ENCODE data around the gene ARHGEF38.
A peak's percentile ranks its signal among the peaks of the same experiment; 100 is the strongest.

ARHGEF38 gene

DNA sequence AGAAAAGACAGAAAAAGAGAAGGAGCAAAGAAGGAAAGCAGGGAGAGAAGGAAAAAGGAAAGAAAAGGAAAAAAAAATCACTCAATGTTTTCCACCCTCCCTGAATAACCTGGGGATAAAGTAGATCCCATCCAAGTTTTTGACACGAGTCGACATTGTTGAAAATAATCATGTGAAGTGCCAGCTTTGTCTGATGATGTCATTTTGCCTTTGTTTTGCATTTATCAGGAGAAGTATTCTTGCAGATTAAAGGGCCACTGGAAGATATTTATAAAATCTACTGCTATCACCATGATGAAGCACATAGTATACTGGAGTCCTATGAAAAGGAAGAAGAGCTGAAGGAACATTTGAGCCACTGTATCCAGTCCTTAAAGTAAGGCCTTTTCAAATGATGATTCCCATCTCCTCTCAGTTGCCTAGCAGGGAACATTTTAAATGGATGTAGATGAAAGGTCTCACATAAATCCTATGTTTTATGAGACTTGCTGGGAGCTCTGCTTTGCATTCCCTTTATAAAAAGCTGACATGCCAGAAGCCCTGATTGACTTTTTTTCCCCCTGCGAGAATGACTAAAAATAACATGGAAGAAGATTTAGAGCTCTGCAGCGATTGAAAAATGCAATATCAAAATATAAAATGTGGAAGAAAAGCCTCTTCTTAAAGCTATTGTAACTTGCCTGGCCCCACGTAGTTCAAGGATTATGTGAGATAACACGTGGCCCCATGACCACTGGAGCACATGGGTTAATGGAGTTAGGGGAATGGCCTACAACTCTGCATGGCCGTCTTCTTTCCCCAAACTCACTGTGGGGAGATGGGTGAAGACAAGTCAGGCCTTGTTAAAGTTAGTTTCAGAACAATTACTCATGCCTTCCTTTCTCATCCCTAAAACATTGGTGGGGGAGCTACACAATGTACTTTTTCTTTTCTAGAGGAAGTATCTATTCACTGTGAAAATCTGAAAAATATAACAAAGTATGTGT, 78.5 kb downstream of the ARHGEF38 start:
- ChIA-PET CTCF (interaction anchor here (1.0 kb wide), 1 partner anchor 158 kb away, joined by 3 read pairs; the partner anchor contains the start of gene PPA2), POLR2A (no interaction called here)
- H3K4me1 ChIP-seq (ENCODE audit: control insufficient read depth, insufficient read depth, low read length): peaks cover 13% of the 10 kb centered on the region

More for the DNA sequence above, 78.5 kb downstream of the ARHGEF38 start:
- Histone ChIP-seq H3K36me3 (ENCODE audit: control insufficient read depth in 2 of 2, insufficient read depth in 1 of 2, low read length in 2 of 2) (no peaks in the 10 kb centered on the region), H3K27ac (ENCODE audit: extremely low read depth, low read depth, low read length) (no peak overlapping the region), H3K4me3 (ENCODE audit: low read depth, low read length) (no peak overlapping the region), H3K9me3 (ENCODE audit: control insufficient read depth, insufficient read depth, low read depth, low read length) (no peaks in the 10 kb centered on the region)
- no peak for TF ChIP-seq ZNF266 (tag by site-specific recombination; IDR thresholded peaks at IDR 0.05; ENCODE audit: low read depth)
- TF ChIP-seq, protein P1, sequence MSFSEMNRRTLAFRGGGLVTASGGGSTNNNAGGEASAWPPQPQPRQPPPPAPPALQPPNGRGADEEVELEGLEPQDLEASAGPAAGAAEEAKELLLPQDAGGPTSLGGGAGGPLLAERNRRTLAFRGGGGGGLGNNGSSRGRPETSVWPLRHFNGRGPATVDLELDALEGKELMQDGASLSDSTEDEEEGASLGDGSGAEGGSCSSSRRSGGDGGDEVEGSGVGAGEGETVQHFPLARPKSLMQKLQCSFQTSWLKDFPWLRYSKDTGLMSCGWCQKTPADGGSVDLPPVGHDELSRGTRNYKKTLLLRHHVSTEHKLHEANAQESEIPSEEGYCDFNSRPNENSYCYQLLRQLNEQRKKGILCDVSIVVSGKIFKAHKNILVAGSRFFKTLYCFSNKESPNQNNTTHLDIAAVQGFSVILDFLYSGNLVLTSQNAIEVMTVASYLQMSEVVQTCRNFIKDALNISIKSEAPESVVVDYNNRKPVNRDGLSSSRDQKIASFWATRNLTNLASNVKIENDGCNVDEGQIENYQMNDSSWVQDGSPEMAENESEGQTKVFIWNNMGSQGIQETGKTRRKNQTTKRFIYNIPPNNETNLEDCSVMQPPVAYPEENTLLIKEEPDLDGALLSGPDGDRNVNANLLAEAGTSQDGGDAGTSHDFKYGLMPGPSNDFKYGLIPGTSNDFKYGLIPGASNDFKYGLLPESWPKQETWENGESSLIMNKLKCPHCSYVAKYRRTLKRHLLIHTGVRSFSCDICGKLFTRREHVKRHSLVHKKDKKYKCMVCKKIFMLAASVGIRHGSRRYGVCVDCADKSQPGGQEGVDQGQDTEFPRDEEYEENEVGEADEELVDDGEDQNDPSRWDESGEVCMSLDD (tag by site-specific recombination; IDR thresholded peaks at IDR 0.05): no peak
- TF ChIP-seq, protein P2, sequence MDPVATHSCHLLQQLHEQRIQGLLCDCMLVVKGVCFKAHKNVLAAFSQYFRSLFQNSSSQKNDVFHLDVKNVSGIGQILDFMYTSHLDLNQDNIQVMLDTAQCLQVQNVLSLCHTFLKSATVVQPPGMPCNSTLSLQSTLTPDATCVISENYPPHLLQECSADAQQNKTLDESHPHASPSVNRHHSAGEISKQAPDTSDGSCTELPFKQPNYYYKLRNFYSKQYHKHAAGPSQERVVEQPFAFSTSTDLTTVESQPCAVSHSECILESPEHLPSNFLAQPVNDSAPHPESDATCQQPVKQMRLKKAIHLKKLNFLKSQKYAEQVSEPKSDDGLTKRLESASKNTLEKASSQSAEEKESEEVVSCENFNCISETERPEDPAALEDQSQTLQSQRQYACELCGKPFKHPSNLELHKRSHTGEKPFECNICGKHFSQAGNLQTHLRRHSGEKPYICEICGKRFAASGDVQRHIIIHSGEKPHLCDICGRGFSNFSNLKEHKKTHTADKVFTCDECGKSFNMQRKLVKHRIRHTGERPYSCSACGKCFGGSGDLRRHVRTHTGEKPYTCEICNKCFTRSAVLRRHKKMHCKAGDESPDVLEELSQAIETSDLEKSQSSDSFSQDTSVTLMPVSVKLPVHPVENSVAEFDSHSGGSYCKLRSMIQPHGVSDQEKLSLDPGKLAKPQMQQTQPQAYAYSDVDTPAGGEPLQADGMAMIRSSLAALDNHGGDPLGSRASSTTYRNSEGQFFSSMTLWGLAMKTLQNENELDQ (tag by site-specific recombination; IDR thresholded peaks at IDR 0.05; ENCODE audit: low read depth): no peak
- TF ChIP-seq, protein P3, sequence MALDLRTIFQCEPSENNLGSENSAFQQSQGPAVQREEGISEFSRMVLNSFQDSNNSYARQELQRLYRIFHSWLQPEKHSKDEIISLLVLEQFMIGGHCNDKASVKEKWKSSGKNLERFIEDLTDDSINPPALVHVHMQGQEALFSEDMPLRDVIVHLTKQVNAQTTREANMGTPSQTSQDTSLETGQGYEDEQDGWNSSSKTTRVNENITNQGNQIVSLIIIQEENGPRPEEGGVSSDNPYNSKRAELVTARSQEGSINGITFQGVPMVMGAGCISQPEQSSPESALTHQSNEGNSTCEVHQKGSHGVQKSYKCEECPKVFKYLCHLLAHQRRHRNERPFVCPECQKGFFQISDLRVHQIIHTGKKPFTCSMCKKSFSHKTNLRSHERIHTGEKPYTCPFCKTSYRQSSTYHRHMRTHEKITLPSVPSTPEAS (tag by site-specific recombination; IDR thresholded peaks at IDR 0.05): no peak
- TF ChIP-seq ZNF155 (tag by site-specific recombination; IDR thresholded peaks at IDR 0.05): no peak
- TF ChIP-seq, protein P4, sequence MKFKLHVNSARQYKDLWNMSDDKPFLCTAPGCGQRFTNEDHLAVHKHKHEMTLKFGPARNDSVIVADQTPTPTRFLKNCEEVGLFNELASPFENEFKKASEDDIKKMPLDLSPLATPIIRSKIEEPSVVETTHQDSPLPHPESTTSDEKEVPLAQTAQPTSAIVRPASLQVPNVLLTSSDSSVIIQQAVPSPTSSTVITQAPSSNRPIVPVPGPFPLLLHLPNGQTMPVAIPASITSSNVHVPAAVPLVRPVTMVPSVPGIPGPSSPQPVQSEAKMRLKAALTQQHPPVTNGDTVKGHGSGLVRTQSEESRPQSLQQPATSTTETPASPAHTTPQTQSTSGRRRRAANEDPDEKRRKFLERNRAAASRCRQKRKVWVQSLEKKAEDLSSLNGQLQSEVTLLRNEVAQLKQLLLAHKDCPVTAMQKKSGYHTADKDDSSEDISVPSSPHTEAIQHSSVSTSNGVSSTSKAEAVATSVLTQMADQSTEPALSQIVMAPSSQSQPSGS (tag by site-specific recombination; IDR thresholded peaks at IDR 0.05; ENCODE audit: low read depth): peak; percentile 75
- TF ChIP-seq ZNF10 (tag by site-specific recombination; IDR thresholded peaks at IDR 0.05): peak; percentile 77; the same call in 1 of the 2 replicates
- TF ChIP-seq ZNF768 (tag by site-specific recombination; IDR thresholded peaks at IDR 0.05): no peak
- no peak for TF ChIP-seq TRIM28 (IDR thresholded peaks at IDR 0.05; ENCODE audit: borderline replicate concordance, low read length)
- TF ChIP-seq OSR2 (tag by site-specific recombination; IDR thresholded peaks at IDR 0.05): no peak
- no peak for TF ChIP-seq REPIN1 (tag by site-specific recombination; IDR thresholded peaks at IDR 0.05; ENCODE audit: low read depth)
- no peak for TF ChIP-seq ZNF654 (tag by site-specific recombination; IDR thresholded peaks at IDR 0.05; ENCODE audit: low read depth)
- TF ChIP-seq, protein P5, sequence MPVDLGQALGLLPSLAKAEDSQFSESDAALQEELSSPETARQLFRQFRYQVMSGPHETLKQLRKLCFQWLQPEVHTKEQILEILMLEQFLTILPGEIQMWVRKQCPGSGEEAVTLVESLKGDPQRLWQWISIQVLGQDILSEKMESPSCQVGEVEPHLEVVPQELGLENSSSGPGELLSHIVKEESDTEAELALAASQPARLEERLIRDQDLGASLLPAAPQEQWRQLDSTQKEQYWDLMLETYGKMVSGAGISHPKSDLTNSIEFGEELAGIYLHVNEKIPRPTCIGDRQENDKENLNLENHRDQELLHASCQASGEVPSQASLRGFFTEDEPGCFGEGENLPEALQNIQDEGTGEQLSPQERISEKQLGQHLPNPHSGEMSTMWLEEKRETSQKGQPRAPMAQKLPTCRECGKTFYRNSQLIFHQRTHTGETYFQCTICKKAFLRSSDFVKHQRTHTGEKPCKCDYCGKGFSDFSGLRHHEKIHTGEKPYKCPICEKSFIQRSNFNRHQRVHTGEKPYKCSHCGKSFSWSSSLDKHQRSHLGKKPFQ (tag by site-specific recombination; IDR thresholded peaks at IDR 0.05): no peak

Measured in HEK293 (cell line).